ENCODE data around the gene CLDN22.

- no peak for TF ChIP-seq CTCF (IDR thresholded peaks at IDR 0.05; ENCODE audit: borderline replicate concordance, extremely low read depth, low read length, poor library complexity, severe bottlenecking)
- TF ChIP-seq EZH2 (IDR thresholded peaks at IDR 0.05; ENCODE audit: borderline replicate concordance, low read depth, low read length, severe bottlenecking) = no peak
Observed at GRCh38 chr4:183312841-183313240, 7.2 kb downstream of the CLDN22 start.

All from DND-41 (cell line).